ENCODE data around the gene PDE5A. TPM values are rescaled to one million over a fixed set of nuclear protein-coding genes. Genes with fewer than 3 reads are reported as not detected.

PDE5A gene
- 100 to 1,000 TPM in 1 of 3 donors, 10 to 100 TPM in 2; 35.4 to 131 (median 58.4) TPM for total RNA-seq
- long read RNA-seq, donor 1, full-length matches to known transcripts = 18 of 38 reads
- long read RNA-seq, donor 1, partial matches to known transcripts = 14 of 38 reads
- long read RNA-seq, donor 1, other reads (novel, unspliced or antisense) = 6 of 38 reads
- long read RNA-seq, donor 2, partial matches to known transcripts = 5 of 8 reads
- long read RNA-seq, donor 2, other reads (novel, unspliced or antisense) = 3 of 8 reads

- intact Hi-C loops (cut with DNase I, micrococcal nuclease) = loop anchor here (2.0 to 10.0 kb wide), 2 partner anchors 64 to 420 kb away; no protein-coding TSS in a partner anchor
- peaks cover 5% of the 10 kb centered on the region for H3K4me1 ChIP-seq (ENCODE audit: low read depth)
- H3K4me3 ChIP-seq = peak within 1 kb of the TSS; percentile 57
- peak; percentile 87 to 94 (median 91) for DNase-seq
- ATAC-seq = peak; percentile 91
- no peaks in the 10 kb centered on the region for H3K9me3 ChIP-seq
- no peaks in the 10 kb centered on the region for H3K36me3 ChIP-seq (ENCODE audit: low read depth)
- TF ChIP-seq CTCF (IDR thresholded peaks at IDR 0.05) = peak; percentile 82
Measured at GRCh38 chr4:119628281-119629141, at the start of gene PDE5A. TSS of gene PDE5A (minus strand) at chr4:119628804. CDS start at chr4:119628671, 133 bp downstream.

DNA sequence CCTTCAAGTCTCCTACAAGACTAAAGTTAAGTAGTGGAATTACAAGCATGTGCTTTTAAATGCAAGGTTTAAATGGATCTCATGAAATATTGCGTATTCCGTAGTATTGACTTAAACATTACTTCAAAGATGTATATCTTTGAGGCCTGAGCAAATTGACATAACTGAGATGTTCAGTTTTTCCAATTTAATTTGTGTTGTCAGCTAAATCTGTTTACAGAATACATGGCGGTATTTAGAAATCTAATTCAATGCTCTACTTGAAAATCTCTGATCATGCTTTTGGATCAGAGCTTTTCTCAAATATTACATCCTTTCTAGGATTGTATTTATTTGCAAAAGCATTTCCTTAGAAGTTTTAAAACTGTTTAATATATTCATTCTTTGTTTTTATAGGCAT, 47.5 kb upstream of the PDE5A start:
- H3K4me1 ChIP-seq (ENCODE audit: low read depth) = no peaks in the 10 kb centered on the region
- H3K36me3 ChIP-seq (ENCODE audit: low read depth) = no peaks in the 10 kb centered on the region
- intact Hi-C loops (cut with DNase I, micrococcal nuclease) = no loop called here
- H3K9me3 ChIP-seq = no peaks in the 10 kb centered on the region
- ATAC-seq (no peak), DNase-seq (no peak)
- H3K4me3 ChIP-seq = no peak overlapping the region
- TF ChIP-seq CTCF (IDR thresholded peaks at IDR 0.05) = no peak

- intact Hi-C loops (cut with DNase I, micrococcal nuclease) = no loop called here
- no peak for TF ChIP-seq CTCF (IDR thresholded peaks at IDR 0.05)
- no peaks in the 10 kb centered on the region for H3K36me3 ChIP-seq (ENCODE audit: low read depth)
- H3K9me3 ChIP-seq = no peaks in the 10 kb centered on the region
- H3K4me1 ChIP-seq (ENCODE audit: low read depth) = no peaks in the 10 kb centered on the region
- DNase-seq = no peak
- ATAC-seq = no peak
- H3K4me3 ChIP-seq = no peak overlapping the region
Measured at GRCh38 chr4:119675391-119675790, 46.8 kb upstream of the PDE5A start.

DNA sequence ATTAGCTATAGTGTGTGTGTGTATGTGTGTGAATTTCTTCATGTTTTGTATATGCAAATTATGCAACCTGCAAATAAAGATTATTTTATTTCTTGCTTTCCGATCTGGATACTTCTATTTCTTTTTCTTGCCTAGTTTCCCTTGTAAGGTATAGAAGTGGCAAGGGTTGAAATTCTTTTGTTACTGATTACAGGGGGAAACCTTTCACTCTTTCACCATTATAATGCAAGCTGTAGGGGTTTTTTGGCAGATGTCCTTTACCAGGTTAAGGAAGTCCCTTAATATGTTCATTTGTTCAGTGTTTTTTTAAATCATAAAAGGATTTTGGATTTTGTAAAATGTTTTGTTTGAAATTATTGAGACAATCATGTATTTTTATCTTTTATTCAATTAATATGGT, 44.3 kb upstream of the PDE5A start:
- intact Hi-C loops (cut with DNase I, micrococcal nuclease) = no loop called here
- H3K9me3 ChIP-seq = no peaks in the 10 kb centered on the region
- no peak for ATAC-seq
- DNase-seq = no peak
- H3K4me1 ChIP-seq (ENCODE audit: low read depth) = no peaks in the 10 kb centered on the region
- no peak for TF ChIP-seq CTCF (IDR thresholded peaks at IDR 0.05)
- no peak overlapping the region for H3K4me3 ChIP-seq
- H3K36me3 ChIP-seq (ENCODE audit: low read depth) = no peaks in the 10 kb centered on the region

- no peak for TF ChIP-seq CTCF (IDR thresholded peaks at IDR 0.05)
- Histone ChIP-seq H3K36me3 (ENCODE audit: low read depth) (no peaks in the 10 kb centered on the region), H3K9me3 (no peaks in the 10 kb centered on the region), H3K4me1 (ENCODE audit: low read depth) (no peaks in the 10 kb centered on the region), H3K4me3 (no peak overlapping the region)
- ATAC-seq = no peak
- intact Hi-C loops (cut with DNase I, micrococcal nuclease) = no loop called here
- DNase-seq = no peak
Measured at GRCh38 chr4:119672086-119672485, 43.5 kb upstream of the PDE5A start.
